Uterus (tissue), 4 donors: ENCODE results near the gene GTF3C5. TPM values are rescaled to one million over a fixed set of nuclear protein-coding genes. Genes with fewer than 3 reads are reported as not detected.
"Not testable (repeated sequence)": the region's sequence is repeated elsewhere in the genome, so short reads cannot be mapped to it uniquely, and the experiment has no call there.

Experiments
- DNase-seq, 2 donors: peaks; one replicate each; pipeline ENCODE4 v3.0.0-alpha.2; 2019 to 2020
- H3K27ac ChIP-seq, 2 donors: fragments of 200-600 bp; sonication (generic); 1 replicate in 1 of 2; 2 replicates in 1 of 2; pipeline ENCODE4 v1.5.1; 2016 to 2018
- H3K27me3 ChIP-seq, 2 donors: fragments of 200-600 bp; sonication (generic); one replicate each; pipeline ENCODE4 v1.5.1; 2018 to 2019; ENCODE audit warnings: control low read depth in 1 of 2
- H3K36me3 ChIP-seq, 2 donors: fragments of 200-600 bp; sonication (generic); one replicate each; pipeline ENCODE4 v1.5.1; 2019; ENCODE audit warnings: control low read depth in 1 of 2
- H3K4me1 ChIP-seq, 2 donors: fragments of 200-600 bp; sonication (generic); one replicate each; pipeline ENCODE4 v1.5.1; 2018 to 2019; ENCODE audit warnings: control low read depth in 1 of 2
- H3K4me3 ChIP-seq, 2 donors: fragments of 200-600 bp; sonication (generic); 1 replicate in 1 of 2; 2 replicates in 1 of 2; pipeline ENCODE4 v1.5.1; 2018 to 2019; ENCODE audit warnings: mild to moderate bottlenecking in 1 of 2
- H3K9me3 ChIP-seq, 2 donors: fragments of 200-600 bp; sonication (generic); one replicate each; pipeline ENCODE4 v1.5.1; 2019; ENCODE audit warnings: control low read depth in 1 of 2
- POLR2A ChIP-seq, 2 donors: fragments of 450-650 bp; IDR thresholded peaks; one replicate each; pipeline ENCODE4 v1.6.1; 2016; ENCODE audit warnings: antibody characterized with exemption in 2 of 2, mild to moderate bottlenecking in 1 of 2, moderate library complexity in 1 of 2
- intact Hi-C: fragments of 100-400 bp; cut with DNase I; formaldehyde crosslinking; loops from one replicate; pipeline ENCODE4 v1.15.1; 2023; ENCODE audit warnings: low total_unique reads
- total RNA-seq, 4 donors: library from RNA; depleted of rRNA in 3 of 4; stranded (reverse); fragments of >200 nt in 3 of 4; gene quantifications; one replicate each; pipeline versions ENCODE4 v1.1.0 to v1.2.4, GENCODE V29; 2014 to 2023
- TF ChIP-seq, protein P1 (sequence below), 4 experiments: fragments of 200-600 bp in 2 of 4; fragments of 450-650 bp in 2 of 4; sonication (generic) in 2 of 4; IDR thresholded peaks; one replicate each; pipeline ENCODE4 v1.5.1; 2016 to 2019; ENCODE audit warnings: antibody characterized with exemption in 4 of 4, mild to moderate bottlenecking in 2 of 4, moderate library complexity in 1 of 4
- donor health status: DM: yes; HTN: yes; CAD: no.

The GTF3C5 gene
- total RNA-seq, 4 donors from 2014 or later, result 26.6 to 52.8 (median 37.1) TPM

DNA sequence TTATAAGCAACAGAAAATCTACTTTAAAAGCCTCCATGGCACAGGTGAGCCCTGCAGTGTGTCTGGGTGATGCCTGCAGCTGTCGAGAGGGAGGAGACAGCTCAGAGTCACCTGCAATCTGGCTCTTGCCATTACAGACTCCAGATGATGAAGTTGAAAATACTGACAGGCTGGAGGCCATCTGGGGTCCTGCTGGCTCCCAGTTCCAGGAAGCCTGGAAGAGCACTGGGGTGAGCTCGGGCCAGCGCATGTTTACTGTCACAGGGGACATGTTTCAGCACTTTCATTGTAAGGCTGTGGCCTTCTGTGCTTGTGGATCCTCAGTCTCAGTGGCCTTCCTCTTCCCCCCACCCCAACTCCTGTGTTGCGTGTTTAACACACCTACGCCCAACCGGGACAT, 59.4 kb downstream of the GTF3C5 start:
- H3K27me3 ChIP-seq, result no peaks in the 10 kb centered on the region

DNA sequence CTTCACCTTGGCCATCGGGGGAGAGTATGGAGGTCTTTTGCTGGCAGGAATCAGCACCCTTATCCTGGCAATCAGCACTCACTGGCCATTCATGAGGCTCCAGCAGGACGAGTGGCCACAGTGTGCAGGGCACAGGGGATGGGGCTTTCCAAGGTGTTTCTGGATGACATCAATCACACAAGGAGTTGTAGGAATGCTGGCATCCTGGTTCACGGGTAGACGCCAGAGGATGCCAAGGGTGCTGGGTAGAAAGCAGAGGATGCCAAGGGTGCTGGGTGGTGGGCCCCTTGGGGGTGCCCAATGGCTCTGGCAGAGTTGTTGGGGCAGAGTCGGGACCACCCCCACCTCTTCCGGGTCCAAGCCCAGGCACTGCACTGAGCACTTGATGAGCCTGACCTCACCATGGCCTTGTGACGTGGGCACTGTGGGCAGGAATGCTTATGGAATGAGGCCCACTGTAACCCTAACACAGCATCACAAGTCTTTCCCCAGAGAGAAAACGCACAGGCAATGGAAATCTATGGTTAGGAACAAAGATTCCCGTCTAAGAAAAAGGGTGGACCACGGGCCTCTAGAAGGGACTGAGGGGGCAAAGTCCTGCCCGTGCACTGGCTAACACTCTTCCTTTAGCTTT, 60.1 kb downstream of the GTF3C5 start:
- H3K4me3 ChIP-seq, result no peak overlapping the region
- DNase-seq, result no peak
- TF ChIP-seq POLR2A (IDR thresholded peaks at IDR 0.05), result no peak
- TF ChIP-seq, protein P1, sequence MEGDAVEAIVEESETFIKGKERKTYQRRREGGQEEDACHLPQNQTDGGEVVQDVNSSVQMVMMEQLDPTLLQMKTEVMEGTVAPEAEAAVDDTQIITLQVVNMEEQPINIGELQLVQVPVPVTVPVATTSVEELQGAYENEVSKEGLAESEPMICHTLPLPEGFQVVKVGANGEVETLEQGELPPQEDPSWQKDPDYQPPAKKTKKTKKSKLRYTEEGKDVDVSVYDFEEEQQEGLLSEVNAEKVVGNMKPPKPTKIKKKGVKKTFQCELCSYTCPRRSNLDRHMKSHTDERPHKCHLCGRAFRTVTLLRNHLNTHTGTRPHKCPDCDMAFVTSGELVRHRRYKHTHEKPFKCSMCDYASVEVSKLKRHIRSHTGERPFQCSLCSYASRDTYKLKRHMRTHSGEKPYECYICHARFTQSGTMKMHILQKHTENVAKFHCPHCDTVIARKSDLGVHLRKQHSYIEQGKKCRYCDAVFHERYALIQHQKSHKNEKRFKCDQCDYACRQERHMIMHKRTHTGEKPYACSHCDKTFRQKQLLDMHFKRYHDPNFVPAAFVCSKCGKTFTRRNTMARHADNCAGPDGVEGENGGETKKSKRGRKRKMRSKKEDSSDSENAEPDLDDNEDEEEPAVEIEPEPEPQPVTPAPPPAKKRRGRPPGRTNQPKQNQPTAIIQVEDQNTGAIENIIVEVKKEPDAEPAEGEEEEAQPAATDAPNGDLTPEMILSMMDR (IDR thresholded peaks at IDR 0.05), result no peak
- H3K36me3 ChIP-seq, result no peaks in the 10 kb centered on the region
- H3K9me3 ChIP-seq, result peaks cover 0 to 3% of the 10 kb centered on the region in 2 donors
- intact Hi-C loops, result no loop called here
- H3K4me1 ChIP-seq, result no peaks in the 10 kb centered on the region
- no peak overlapping the region for H3K27ac ChIP-seq
- H3K27me3 ChIP-seq, result no peaks in the 10 kb centered on the region

More for the DNA sequence above, 59.4 kb downstream of the GTF3C5 start:
- DNase-seq, result no peak
- Histone ChIP-seq H3K4me3 (no peak overlapping the region), H3K4me1 (no peaks in the 10 kb centered on the region), H3K27ac (no peak overlapping the region), H3K9me3 (no peaks in the 10 kb centered on the region), H3K36me3 (no peaks in the 10 kb centered on the region)
- no peak for TF ChIP-seq POLR2A (IDR thresholded peaks at IDR 0.05)
- TF ChIP-seq, protein P1 (IDR thresholded peaks at IDR 0.05), result no peak
- intact Hi-C loops, result no loop called here

DNA sequence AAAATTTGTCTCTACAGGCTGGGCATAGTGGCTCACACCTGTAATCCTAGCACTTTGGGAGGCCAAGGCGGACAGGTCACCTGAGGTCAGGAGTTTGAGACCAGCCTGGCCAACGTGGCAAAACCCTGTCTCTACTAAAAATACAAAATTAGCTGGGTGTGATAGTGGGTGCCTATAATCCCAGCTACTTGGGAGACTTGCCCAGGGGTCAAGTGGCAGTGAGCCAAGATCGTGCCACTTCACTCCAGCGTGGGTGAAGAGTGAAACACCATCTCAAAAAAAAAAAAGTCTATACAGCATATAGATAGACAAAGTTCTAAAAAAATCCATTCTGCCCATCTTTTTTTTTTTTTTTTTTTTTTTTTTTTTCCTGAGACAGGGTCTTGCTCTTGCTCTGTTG, 63.6 kb downstream of the GTF3C5 start:
- not testable (repeated sequence) for DNase-seq

DNA sequence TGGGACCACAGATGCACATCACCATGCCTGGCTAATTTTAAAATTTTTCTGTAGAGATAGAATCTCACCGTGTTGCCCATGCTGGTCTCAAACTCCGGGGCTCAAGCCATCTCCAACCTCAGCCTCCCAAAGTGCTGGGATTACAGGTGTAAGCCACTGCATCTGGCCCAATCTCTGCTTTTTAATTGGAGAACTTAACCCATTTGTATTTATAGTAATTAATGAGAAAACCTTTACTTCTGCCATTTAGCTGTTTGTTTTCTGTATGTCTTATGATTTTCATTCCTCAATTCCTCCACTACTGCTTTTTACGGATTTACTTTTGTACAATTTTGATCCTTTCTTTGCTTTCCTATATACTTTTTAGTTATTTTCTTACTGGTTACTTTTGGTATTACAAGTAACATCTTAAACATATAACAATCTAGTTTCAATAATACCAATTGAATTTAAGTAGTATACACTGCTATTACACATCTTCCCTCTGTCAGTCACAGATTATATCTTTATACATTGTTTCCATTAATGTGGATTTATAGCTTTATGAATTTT, 64.1 kb downstream of the GTF3C5 start:
- H3K4me3 ChIP-seq, result no peak overlapping the region
- no peak for DNase-seq
- intact Hi-C loops, result no loop called here
- H3K27me3 ChIP-seq, result no peaks in the 10 kb centered on the region
- TF ChIP-seq, protein P1 (IDR thresholded peaks at IDR 0.05), result no peak
- no peak for TF ChIP-seq POLR2A (IDR thresholded peaks at IDR 0.05)
- H3K36me3 ChIP-seq, result no peaks in the 10 kb centered on the region
- peaks cover 0 to 10% of the 10 kb centered on the region in 2 donors for H3K9me3 ChIP-seq
- no peaks in the 10 kb centered on the region for H3K4me1 ChIP-seq
- H3K27ac ChIP-seq, result no peak overlapping the region

More for the DNA sequence above, 63.6 kb downstream of the GTF3C5 start:
- H3K9me3 ChIP-seq, intact Hi-C loops, H3K36me3 ChIP-seq, H3K4me3 ChIP-seq, H3K27me3 ChIP-seq, H3K4me1 ChIP-seq, H3K27ac ChIP-seq: not testable (repeated sequence)

DNA sequence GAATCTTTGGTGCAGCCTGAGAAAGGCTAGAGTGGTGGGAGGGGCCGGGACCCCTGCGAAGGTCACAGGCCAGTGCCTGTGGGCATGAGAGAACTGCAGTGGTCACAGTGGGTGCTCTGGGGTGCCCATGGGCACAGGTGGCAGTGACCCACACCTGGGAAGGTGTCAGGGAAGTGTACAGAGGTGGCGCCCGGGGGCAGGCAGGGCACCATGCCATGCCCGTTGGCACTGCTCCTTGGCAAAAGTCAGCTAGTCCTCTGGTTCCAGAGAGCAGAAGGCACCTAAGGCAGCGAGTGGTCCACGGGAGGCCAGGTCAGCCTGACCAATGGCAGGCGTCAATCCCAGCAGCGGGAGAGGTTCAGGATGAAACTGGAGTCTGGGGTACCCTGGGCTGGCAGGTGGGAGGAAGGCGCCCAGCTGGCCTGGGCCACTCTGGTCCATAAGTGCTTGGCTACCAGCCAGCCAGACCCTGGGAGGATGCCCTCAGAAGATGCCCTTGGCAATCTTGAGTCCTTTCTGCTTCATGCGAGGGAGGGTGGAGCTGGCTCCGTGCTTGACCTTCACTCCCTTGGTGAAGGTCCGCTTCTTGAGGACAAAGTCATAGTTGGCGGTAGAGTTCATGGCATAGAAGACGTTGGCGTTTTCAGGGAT, 67.4 kb downstream of the GTF3C5 start:
- peak in 1 of 2 donors; percentile 17 for DNase-seq
- no peak overlapping the region for H3K4me3 ChIP-seq
- no peak for TF ChIP-seq POLR2A (IDR thresholded peaks at IDR 0.05)
- TF ChIP-seq, protein P1 (IDR thresholded peaks at IDR 0.05), result no peak
- H3K36me3 ChIP-seq, result no peaks in the 10 kb centered on the region
- H3K27me3 ChIP-seq, result no peaks in the 10 kb centered on the region
- intact Hi-C loops, result no loop called here
- peaks cover 0 to 10% of the 10 kb centered on the region in 2 donors for H3K9me3 ChIP-seq
- no peak overlapping the region for H3K27ac ChIP-seq
- no peaks in the 10 kb centered on the region for H3K4me1 ChIP-seq
